G401 (cell line): Measurements from ENCODE around the gene PLTP. TPM values are rescaled to one million over a fixed set of nuclear protein-coding genes. Genes with fewer than 3 reads are reported as not detected.
A peak's percentile ranks its signal among the peaks of the same experiment; 100 is the strongest.
"Not testable (repeated sequence)": the region's sequence is repeated elsewhere in the genome, so short reads cannot be mapped to it uniquely, and the experiment has no call there.

Experiments used
- DNase-seq: peaks from one replicate; pipeline ENCODE4 v3.0.0-alpha.2; 2015; ENCODE audit warnings: low spot score
- in situ Hi-C: cut with HindIII; loops from 2 replicates; pipeline ENCODE4 v1.10.0; 2016; ENCODE audit warnings: low sequenced_read_pairs, mixed read lengths
- total RNA-seq: library from RNA; depleted of rRNA; stranded (reverse); fragments of >200 nt; shearing (Covaris generic); gene quantifications from 2 replicates; pipeline ENCODE4 v1.2.3, GENCODE V29; 2014

The PLTP gene
- total RNA-seq, 1 experiment from 2014 or later: 156 TPM

DNA sequence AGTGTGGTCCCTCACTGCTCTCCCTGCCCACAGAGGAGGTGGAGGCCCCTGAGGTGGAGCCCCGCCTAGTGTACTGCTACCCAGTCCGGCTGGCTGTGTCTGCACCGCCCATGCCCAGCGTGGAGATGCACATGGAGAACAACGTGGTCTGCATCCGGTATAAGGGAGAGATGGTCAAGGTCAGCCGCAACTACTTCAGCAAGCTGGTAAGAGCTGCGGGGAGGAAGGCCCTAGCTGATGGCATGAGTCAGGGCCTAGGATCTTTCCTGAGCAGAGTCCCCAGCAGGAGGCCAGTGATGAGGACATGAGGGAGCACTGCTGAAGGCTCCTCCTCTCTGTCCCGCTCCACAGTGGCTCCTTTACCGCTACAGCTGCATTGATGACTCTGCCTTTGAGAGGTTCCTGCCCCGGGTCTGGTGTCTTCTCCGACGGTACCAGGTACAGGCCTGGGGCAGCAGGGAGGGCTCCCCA, 33.8 kb upstream of the PLTP start:
- in situ Hi-C loops: no loop called here
- no peak for DNase-seq

DNA sequence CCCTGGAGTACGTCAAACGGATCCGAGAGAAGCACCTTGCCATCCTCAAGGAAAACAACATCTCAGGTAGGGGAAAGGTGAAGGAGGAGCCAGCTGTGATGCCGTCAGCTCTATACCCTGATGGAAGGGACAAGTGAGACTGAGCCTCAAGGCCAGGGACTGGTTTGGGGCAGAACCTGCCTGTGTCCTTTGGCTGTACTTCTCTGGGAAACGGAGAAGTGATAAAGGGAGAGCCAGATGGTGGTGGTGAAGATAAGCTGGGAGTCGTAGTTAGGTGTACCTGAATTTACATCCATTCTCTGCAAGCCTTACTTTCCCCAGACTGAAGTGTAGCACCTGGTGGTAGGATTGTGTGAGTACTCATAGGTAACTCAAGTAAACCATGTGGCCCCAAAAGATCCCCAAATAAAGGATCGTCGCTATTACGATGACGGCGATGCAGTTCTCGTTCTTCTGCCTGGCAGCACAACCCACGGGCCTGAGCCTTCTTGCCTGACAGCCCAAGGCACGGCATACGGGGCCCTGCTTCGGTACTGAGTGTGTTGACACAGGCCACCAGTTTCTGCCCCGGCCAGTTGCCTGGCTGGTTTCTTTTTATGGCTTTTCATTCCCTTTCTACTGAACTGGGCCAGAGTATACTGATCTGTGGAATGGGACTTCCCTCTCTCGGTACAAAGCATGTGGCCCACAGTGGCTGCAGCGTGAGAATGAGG, 33.2 kb upstream of the PLTP start:
- no peak for DNase-seq
- in situ Hi-C loops: loop anchor here (5.0 kb wide), 1 partner anchor 53 kb away; the partner anchor contains the start of genes CTSA and NEURL2

GRCh38 chr20:45944151-45944964, 32.4 kb upstream of the PLTP start:
- in situ Hi-C loops: loop anchor here (5.0 kb wide), 1 partner anchor 52 kb away; the partner anchor contains the start of genes CTSA and NEURL2
- DNase-seq: no peak

DNA sequence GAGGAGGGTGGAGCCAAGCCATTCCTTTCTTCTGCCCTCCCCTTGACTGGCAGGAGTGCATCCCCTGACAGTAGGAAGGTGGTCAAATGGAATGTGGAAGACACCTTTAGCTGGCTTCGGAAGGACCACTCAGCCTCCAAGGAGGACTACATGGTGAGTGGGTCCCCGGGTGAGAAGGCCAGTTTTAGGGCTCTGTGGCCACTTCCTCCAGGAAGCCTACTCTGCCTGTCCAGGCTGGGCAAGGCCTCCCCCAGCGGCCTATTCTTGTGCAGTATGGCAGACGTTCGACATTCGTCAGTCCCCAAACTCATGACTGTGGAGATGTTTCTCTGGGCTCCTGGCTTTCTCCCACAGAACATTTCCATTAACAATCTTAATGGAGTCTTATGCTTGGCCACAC, 31.7 kb upstream of the PLTP start:
- DNase-seq: no peak
- in situ Hi-C loops: loop anchor here (5.0 kb wide), 1 partner anchor 51 kb away; the partner anchor contains the start of genes CTSA and NEURL2

GRCh38 chr20:45940469-45940868, 28.5 kb upstream of the PLTP start:
- DNase-seq: no peak
- in situ Hi-C loops: loop anchor here (5.0 kb wide), 1 partner anchor 48 kb away; the partner anchor contains the start of genes CTSA and NEURL2

GRCh38 chr20:45940053-45940452, 28.1 kb upstream of the PLTP start:
- DNase-seq: no peak
- in situ Hi-C loops: loop anchor here (5.0 kb wide), 1 partner anchor 48 kb away; the partner anchor contains the start of genes CTSA and NEURL2

- in situ Hi-C loops: no loop called here
- DNase-seq: no peak
Observed at GRCh38 chr20:45938727-45939438, 26.9 kb upstream of the PLTP start.

GRCh38 chr20:45937765-45938164, 25.8 kb upstream of the PLTP start:
- no peak for DNase-seq
- in situ Hi-C loops: no loop called here

GRCh38 chr20:45935416-45936046, 23.6 kb upstream of the PLTP start:
- no peak for DNase-seq

GRCh38 chr20:45934586-45935415, 22.8 kb upstream of the PLTP start, which contains the start of gene PCIF1:
Gene PCIF1, plus strand, starts transcription at chr20:45934683. Its CDS starts 4,317 bp downstream, at chr20:45939000.
- in situ Hi-C loops: no loop called here

More at GRCh38 chr20:45935416-45936046, 23.6 kb upstream of the PLTP start:
- in situ Hi-C loops: no loop called here

GRCh38 chr20:45934046-45934585, 22.2 kb upstream of the PLTP start:
- in situ Hi-C loops: no loop called here
- peak; percentile 83 for DNase-seq

More at GRCh38 chr20:45934586-45935415, 22.8 kb upstream of the PLTP start, which contains the start of gene PCIF1:
- DNase-seq: peak; percentile 99

DNA sequence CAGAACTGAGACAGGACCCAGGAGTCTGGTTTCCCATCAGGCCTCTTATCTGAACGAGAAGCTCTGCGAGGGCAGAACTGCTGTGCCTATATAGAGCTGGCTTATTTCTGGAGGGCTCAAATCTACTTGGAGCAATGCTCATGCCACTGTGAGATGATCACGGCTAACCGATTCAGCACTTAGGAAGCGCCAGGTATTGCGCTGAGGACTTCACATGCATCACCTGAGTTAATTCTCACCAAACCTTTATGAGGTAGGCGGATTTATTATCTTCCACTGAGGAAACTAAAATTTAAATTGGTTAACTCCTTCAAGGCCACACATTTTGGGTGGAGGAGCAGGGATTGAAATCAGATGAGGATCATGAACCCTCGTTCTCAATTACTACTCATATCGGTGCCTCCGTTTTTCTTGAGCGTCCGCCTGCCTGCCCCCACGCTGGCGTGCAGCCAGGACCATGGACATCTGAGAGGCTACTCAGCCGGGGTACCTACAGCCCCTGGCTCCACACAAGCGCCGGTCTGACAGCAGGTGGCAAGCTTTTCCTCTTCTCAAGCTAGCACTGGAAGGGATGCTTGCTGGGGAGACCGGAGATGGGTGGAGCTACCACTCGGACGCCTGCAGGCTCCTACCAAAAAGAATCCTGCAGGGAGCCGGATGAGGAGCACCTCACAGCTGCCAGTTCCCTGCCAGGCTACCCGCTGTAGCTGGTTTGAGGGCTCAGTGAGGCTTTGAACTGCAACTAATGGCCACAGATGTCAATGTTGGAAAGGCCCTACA, 21.5 kb upstream of the PLTP start:
- in situ Hi-C loops: no loop called here
- DNase-seq: peak; percentile 92

DNA sequence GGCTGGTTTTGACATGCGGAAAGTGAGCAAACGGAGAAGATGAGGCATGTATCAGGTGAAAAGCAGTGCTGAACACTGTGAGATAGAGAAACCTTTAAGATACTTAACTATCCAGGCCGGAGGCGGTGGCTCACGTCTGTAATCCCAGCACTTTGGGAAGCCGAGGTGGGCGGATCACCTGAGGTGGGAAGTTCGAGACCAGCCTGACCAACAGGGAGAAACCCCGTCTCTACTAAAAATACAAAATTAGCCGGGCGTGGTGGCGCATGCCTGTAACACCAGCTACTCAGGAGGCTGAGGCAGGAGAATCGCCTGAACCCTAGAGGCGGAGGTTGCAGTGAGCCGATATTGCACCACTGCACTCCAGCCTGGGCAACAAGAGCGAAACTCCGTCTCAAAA, 19.7 kb upstream of the PLTP start:
- in situ Hi-C loops, DNase-seq: not testable (repeated sequence)

DNA sequence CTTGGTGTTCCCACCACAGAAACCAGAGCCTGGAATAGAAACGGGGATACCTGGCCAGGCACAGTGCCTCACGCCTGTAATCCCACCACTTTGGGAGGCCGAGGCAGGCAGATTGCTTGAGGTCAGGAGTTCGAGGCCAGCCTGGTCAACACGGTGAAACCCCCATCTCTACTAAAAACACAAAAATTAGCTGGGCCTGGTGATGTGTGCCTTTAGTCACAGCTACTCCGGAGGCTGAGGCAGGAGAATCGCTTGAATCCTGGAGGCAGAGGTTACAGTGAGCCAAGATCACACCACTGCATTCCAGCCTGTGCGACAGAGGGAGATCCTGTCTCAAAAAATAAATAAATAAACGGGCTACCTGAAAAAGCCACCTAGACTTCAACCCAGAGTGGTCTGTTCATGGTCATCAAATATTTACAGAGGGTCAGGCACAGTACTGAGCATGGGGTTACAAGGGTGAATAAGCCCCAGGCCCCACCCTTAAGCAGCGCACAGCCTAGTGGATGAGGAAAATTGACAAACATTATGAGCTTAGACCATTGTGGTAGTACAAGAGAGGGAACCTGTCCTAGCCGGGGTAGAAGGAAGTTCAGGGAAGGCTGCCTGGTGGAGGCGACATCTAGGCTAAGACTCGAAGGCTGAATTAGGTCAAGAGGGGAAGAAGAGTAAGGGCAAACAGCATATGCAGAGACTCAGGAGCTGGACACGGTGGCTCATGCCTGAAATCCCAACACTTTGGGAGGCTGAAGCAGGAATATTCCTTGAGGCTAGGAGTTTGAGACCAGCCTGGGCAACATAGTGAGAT, 15.3 kb upstream of the PLTP start:
- in situ Hi-C loops: no loop called here
- DNase-seq: no peak

DNA sequence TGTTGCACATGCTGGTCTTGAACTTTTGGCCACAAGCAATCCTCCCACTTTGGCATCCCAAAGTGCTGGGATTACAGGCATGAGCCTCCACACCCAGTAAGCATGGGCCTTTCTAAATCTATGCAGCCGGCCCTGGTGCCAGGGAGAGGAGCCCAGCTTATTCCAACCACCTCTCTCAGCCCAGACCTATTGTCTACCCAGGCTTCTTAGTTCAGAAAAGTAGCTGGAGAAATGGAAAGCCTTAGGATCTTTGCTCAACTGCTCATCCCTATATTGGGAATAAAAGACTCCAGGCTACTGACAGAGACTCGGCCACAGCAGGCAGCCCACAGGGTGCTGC, 14.7 kb upstream of the PLTP start:
- DNase-seq: no peak
- in situ Hi-C loops: no loop called here

DNA sequence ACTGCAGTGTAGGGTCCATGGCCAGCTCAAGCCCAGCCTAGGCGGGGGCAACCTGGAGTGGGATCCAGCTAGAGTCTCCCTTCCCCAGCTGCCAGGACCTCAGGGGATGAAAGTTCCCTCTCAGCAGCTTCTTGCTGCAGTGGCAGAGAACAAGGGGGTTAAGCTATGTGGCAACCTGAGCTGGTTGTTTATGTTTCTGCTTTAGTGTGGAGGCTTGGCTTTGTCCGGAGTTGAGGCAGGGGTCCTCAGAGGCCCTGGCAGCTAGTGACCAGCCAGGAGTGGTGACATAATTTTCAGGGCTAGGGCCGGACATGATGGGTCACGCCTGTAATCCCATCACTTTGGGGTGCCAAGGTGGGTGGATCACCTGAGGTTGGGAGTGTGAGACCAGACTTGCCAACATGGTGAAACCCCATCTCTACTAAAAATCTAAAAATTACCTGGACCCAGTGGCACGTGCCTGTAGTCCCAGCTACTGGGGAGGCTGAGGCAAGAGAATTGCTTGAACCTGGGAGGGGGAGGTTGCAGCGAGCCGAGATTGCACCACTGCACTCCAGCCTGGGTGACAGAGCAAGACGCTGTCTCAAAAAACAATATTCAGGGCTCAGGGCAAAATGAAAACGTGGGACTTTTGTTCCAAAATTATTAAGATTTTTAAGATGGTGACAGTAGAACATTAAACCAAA, 14.0 kb upstream of the PLTP start:
- in situ Hi-C loops: no loop called here
- DNase-seq: no peak
